GM21381 (cell line): ENCODE results near the gene ANKRD13A.

Source experiments
- ATAC-seq: cut with Tn5 transposase; IDR thresholded peaks from one replicate; pipeline ENCODE4 v1.9.1; 2021; ENCODE audit warnings: mild to moderate bottlenecking, moderate library complexity; ENCODE audit not compliant: unreplicated experiment

ANKRD13A gene

GRCh38 chr12:109998904-109999648, at the start of gene ANKRD13A:
Gene ANKRD13A (plus strand): TSS chr12:109999430. CDS start chr12:109999689, 259 bp downstream.
- ATAC-seq, result peak; percentile 53

- no peak for ATAC-seq
These were observed 48.6 kb upstream of the ANKRD13A start for GRCh38 chr12:109950625-109951024.

- no peak for ATAC-seq
These were observed 48.1 kb upstream of the ANKRD13A start for GRCh38 chr12:109951136-109951535.

- ATAC-seq, result no peak
These were observed 47.5 kb upstream of the ANKRD13A start for GRCh38 chr12:109951751-109952150.

- peak; percentile 50 for ATAC-seq
These were observed 46.9 kb upstream of the ANKRD13A start for GRCh38 chr12:109952160-109952858.

- no peak for ATAC-seq
These were observed 46.4 kb upstream of the ANKRD13A start for GRCh38 chr12:109952873-109953272.

GRCh38 chr12:109953656-109954055, 45.6 kb upstream of the ANKRD13A start:
- no peak for ATAC-seq

GRCh38 chr12:109958374-109958773, 40.9 kb upstream of the ANKRD13A start:
- ATAC-seq, result no peak

- no peak for ATAC-seq
These were observed 39.7 kb upstream of the ANKRD13A start for GRCh38 chr12:109959411-109960093.

GRCh38 chr12:109961201-109961600, 38.0 kb upstream of the ANKRD13A start:
- no peak for ATAC-seq

GRCh38 chr12:109961612-109962011, 37.6 kb upstream of the ANKRD13A start:
- ATAC-seq, result no peak

- ATAC-seq, result no peak
These were observed 36.8 kb upstream of the ANKRD13A start for GRCh38 chr12:109962398-109962797.

GRCh38 chr12:109963330-109963729, 35.9 kb upstream of the ANKRD13A start:
- ATAC-seq, result no peak

- no peak for ATAC-seq
These were observed 35.3 kb upstream of the ANKRD13A start for GRCh38 chr12:109963743-109964429.

- no peak for ATAC-seq
These were observed 32.7 kb upstream of the ANKRD13A start for GRCh38 chr12:109966546-109966945.

- no peak for ATAC-seq
These were observed 31.7 kb upstream of the ANKRD13A start for GRCh38 chr12:109967383-109968031.

GRCh38 chr12:109968032-109968420, 31.2 kb upstream of the ANKRD13A start:
- ATAC-seq, result no peak

GRCh38 chr12:109968801-109969200, 30.4 kb upstream of the ANKRD13A start:
- no peak for ATAC-seq

- no peak for ATAC-seq
These were observed 26.4 kb upstream of the ANKRD13A start for GRCh38 chr12:109972821-109973220.

- no peak for ATAC-seq
These were observed 17.9 kb upstream of the ANKRD13A start for GRCh38 chr12:109981311-109981710.

GRCh38 chr12:109982210-109982609, 17.0 kb upstream of the ANKRD13A start:
- ATAC-seq, result no peak
